ENCODE results near the gene NTRK3.

DNA sequence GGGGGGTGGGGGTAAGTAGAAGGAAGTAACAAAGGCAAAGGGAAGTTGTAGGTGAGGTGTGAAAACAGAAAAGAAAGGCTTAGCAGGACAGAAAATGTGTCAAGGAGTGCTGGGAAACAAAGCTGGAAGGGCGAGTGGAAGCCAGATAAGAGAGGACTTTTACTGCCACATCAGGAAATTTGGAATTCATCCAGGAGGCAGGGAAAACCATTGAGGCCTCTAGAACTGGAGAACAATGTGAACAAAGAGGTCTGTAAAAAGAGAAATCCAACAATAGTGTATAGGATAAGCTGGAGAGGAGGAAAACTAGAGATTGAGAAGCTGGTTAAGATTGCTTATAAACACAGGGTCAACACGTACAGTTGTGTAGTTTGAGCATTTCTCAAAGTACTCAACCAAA lies 116.6 kb downstream of the NTRK3 start:
- TF ChIP-seq EZH2phosphoT487 (IDR thresholded peaks at IDR 0.05; ENCODE audit: borderline replicate concordance): no peak
- TF ChIP-seq, protein P1, sequence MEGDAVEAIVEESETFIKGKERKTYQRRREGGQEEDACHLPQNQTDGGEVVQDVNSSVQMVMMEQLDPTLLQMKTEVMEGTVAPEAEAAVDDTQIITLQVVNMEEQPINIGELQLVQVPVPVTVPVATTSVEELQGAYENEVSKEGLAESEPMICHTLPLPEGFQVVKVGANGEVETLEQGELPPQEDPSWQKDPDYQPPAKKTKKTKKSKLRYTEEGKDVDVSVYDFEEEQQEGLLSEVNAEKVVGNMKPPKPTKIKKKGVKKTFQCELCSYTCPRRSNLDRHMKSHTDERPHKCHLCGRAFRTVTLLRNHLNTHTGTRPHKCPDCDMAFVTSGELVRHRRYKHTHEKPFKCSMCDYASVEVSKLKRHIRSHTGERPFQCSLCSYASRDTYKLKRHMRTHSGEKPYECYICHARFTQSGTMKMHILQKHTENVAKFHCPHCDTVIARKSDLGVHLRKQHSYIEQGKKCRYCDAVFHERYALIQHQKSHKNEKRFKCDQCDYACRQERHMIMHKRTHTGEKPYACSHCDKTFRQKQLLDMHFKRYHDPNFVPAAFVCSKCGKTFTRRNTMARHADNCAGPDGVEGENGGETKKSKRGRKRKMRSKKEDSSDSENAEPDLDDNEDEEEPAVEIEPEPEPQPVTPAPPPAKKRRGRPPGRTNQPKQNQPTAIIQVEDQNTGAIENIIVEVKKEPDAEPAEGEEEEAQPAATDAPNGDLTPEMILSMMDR (conservative IDR thresholded peaks at IDR 0.05; ENCODE audit: low read length): no peak

All from Loucy (cell line).